CD14-positive monocyte (primary cell): Measurements from ENCODE around the gene TTLL10. TPM values are rescaled to one million over a fixed set of nuclear protein-coding genes. Genes with fewer than 3 reads are reported as not detected.

Experiments
- DNase-seq, 3 donors: peaks; one replicate each; pipeline ENCODE4 v3.0.0-alpha.2; 2011 to 2022
- H2AFZ ChIP-seq: 2 replicates; pipeline ENCODE4 v1.6.0; 2012; ENCODE audit warnings: mild to moderate bottlenecking, low read depth, low read length, inconsistent platforms; ENCODE audit not compliant: insufficient read depth, poor library complexity, severe bottlenecking
- H3K27ac ChIP-seq, 2 donors: 1 replicate in 1 of 2; 2 replicates in 1 of 2; pipeline ENCODE4 v1.5.1; 2012 to 2013; ENCODE audit warnings: low read length in 2 of 2, control low read depth in 1 of 2, inconsistent platforms in 1 of 2, low read depth in 1 of 2, mild to moderate bottlenecking in 1 of 2
- H3K27me3 ChIP-seq, 2 donors: one replicate each; pipeline versions ENCODE4 v1.6.0 to v1.6.1; 2011 to 2013; ENCODE audit warnings: low read length in 2 of 2; ENCODE audit not compliant: control insufficient read depth in 2 of 2, insufficient read depth in 2 of 2
- H3K36me3 ChIP-seq, 2 donors: replicated peaks in 1 of 2; 1 replicate in 1 of 2; 2 replicates in 1 of 2; pipeline versions ENCODE4 v1.5.1 to v1.6.1; 2012 to 2013; ENCODE audit warnings: low read length in 2 of 2, control low read depth in 1 of 2, inconsistent platforms in 1 of 2, mild to moderate bottlenecking in 1 of 2; ENCODE audit not compliant: insufficient read depth in 2 of 2, control insufficient read depth in 1 of 2
- H3K4me1 ChIP-seq, 2 donors: 1 replicate in 1 of 2; 2 replicates in 1 of 2; pipeline versions ENCODE4 v1.5.1 to v1.6.1; 2012 to 2013; ENCODE audit warnings: low read length in 2 of 2, control low read depth in 1 of 2, inconsistent platforms in 1 of 2, mild to moderate bottlenecking in 1 of 2, moderate library complexity in 1 of 2; ENCODE audit not compliant: insufficient read depth in 2 of 2, control insufficient read depth in 1 of 2
- H3K4me2 ChIP-seq: replicated peaks from 2 replicates; pipeline ENCODE3; 2012; ENCODE audit warnings: low read length, moderate library complexity, mild to moderate bottlenecking; ENCODE audit not compliant: poor library complexity, severe bottlenecking; ENCODE audit errors: extremely low read depth
- H3K4me3 ChIP-seq, 3 experiments: fragments of 200-600 bp in 1 of 3; sonication (generic) in 1 of 3; replicated peaks in 1 of 3; 1 replicate in 2 of 3; 2 replicates in 1 of 3; pipeline ENCODE4 v1.5.1; 2011 to 2013; ENCODE audit warnings: low read length in 3 of 3, mild to moderate bottlenecking in 3 of 3, control low read depth in 2 of 3, low read depth in 2 of 3, inconsistent platforms in 1 of 3, moderate library complexity in 1 of 3
- H3K79me2 ChIP-seq: 2 replicates; pipeline ENCODE4 v1.6.0; 2012; ENCODE audit warnings: mild to moderate bottlenecking, control low read depth, inconsistent platforms, low read length, moderate library complexity; ENCODE audit not compliant: insufficient read depth
- H3K9ac ChIP-seq: 2 replicates; pipeline ENCODE4 v1.6.0; 2017; ENCODE audit warnings: low read length, mild to moderate bottlenecking; ENCODE audit not compliant: insufficient read depth, poor library complexity, severe bottlenecking
- H3K9me3 ChIP-seq, 2 donors: replicated peaks in 1 of 2; 1 replicate in 1 of 2; 2 replicates in 1 of 2; pipeline versions ENCODE4 v1.5.1 to v1.6.1; 2012 to 2013; ENCODE audit warnings: low read length in 2 of 2, control low read depth in 1 of 2; ENCODE audit not compliant: control insufficient read depth in 1 of 2, insufficient read depth in 1 of 2
- H4K20me1 ChIP-seq: 2 replicates; pipeline ENCODE4 v1.6.0; 2012; ENCODE audit warnings: mild to moderate bottlenecking, low read length, control low read depth, moderate library complexity; ENCODE audit not compliant: insufficient read depth
- H3K27ac Mint-ChIP-seq, 7 donors: one replicate each; pipeline ENCODE4 v1.8.0; 2020; ENCODE audit warnings: mild to moderate bottlenecking in 7 of 7, mixed read lengths in 7 of 7, moderate library complexity in 6 of 7, inconsistent platforms in 2 of 7
- H3K27me3 Mint-ChIP-seq, 3 donors: one replicate each; pipeline ENCODE4 v1.8.0; 2021 to 2022; ENCODE audit warnings: low read depth in 3 of 3, mild to moderate bottlenecking in 3 of 3, mixed read lengths in 3 of 3, moderate library complexity in 3 of 3, inconsistent platforms in 1 of 3
- H3K36me3 Mint-ChIP-seq, 2 donors: one replicate each; pipeline ENCODE4 v1.8.0; 2020; ENCODE audit warnings: mixed read lengths in 2 of 2, inconsistent platforms in 1 of 2, mild to moderate bottlenecking in 1 of 2
- H3K4me1 Mint-ChIP-seq: one replicate; pipeline ENCODE4 v1.8.0; 2020; ENCODE audit warnings: mild to moderate bottlenecking, mixed read lengths
- H3K4me3 Mint-ChIP-seq, 2 donors: one replicate each; pipeline ENCODE4 v1.8.0; 2020; ENCODE audit warnings: mild to moderate bottlenecking in 2 of 2, mixed read lengths in 2 of 2, moderate library complexity in 1 of 2
- H3K9me3 Mint-ChIP-seq, 7 donors: one replicate each; pipeline ENCODE4 v1.8.0; 2020 to 2022; ENCODE audit warnings: mixed read lengths in 7 of 7, mild to moderate bottlenecking in 6 of 7, moderate library complexity in 6 of 7, inconsistent platforms in 2 of 7
- WGBS: methylation state at CpG from one replicate; pipeline ENCODE4 v1.1.5; 2013; ENCODE audit warnings: missing lambda C conversion rate; ENCODE audit not compliant: insufficient coverage; 5-methylcytosine and 5-hydroxymethylcytosine counted together
- intact Hi-C, 2 donors: fragments of 100-400 bp; cut with micrococcal nuclease; formaldehyde crosslinking; loops; one replicate each; pipeline versions ENCODE4 v1.15.0 to v1.15.1; 2023
- polyA plus RNA-seq, 3 donors: library from polyadenylated mRNA; depleted of rRNA in 1 of 3; unstranded in 2 of 3; stranded (reverse) in 1 of 3; fragments of 300-500 nt in 2 of 3; fragments of >200 nt in 1 of 3; fragmentation: Illumina TruSeq in 2 of 3; gene quantifications; 1 replicate in 2 of 3; 2 replicates in 1 of 3; pipeline ENCODE4 v1.2.3, GENCODE V29; 2012 to 2021
- TF ChIP-seq, protein P1 (sequence below): fragments of 200-600 bp; IDR thresholded peaks from one replicate; pipeline ENCODE4 v1.8.0; 2022; ENCODE audit warnings: antibody characterized with exemption, mild to moderate bottlenecking

TTLL10 gene
- polyA plus RNA-seq, 3 donors: 0.06 TPM; not detected in 2

DNA sequence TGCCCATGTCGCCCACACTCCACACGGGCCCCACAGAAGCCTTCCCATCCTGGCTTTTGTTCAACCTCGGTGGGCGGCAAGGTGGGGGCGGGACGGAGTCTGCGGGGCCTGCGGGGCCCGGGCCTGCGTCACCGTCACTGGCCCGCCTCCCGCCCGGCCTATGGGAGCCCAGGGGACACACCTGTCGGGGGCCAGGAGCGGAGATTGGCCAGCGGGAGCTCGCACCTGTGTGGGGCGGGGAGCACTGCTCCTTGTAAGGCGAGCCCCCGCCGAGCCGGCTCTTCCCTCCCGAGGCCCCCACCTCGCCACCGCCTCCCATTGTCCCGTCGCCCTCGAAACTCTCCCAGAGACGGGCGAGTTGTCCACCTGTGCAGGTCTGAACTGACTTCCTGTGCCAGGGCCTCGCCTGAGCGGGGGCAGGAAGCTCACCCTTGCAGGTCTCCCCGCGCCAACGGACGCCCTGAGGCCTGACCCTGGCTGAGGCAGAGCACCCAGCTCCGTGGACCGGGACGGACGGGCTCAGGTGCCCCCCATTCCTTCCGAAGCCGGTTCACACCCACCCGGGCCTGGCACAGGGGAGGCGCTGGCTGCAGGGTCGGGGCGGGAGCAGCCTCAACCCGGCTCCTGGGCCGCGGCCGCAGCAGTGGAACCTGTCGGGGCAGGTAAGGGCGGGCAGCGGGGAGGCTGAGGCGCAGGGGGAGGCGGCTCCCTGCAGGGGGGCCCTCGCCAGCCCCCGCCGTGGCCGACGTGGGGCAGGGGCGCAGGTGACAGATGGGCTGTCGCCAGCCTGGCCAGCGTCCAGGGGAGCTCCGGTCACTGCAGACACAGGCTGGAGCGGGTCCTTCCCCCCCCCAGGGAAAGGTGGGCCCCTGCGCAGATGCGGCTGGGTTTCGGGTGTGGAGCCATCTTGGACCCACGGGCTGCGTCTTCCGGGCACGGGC lies 10.8 kb upstream of the TTLL10 start:
- Histone ChIP-seq H3K9ac (no peak overlapping the region), H3K4me2 (no peak overlapping the region), H3K79me2 (no peaks in the 10 kb centered on the region), H3K36me3 (no peaks in the 10 kb centered on the region), H2AFZ (no peak overlapping the region), H3K4me3 (no peak overlapping the region), H3K27me3 (no peaks in the 10 kb centered on the region), H3K4me1 (peaks cover 9 to 13% of the 10 kb centered on the region in 2 donors), H3K27ac (no peak overlapping the region), H4K20me1 (no peaks in the 10 kb centered on the region), H3K9me3 (no peaks in the 10 kb centered on the region)
- Mint-ChIP-seq H3K4me1 (peaks cover 7% of the 10 kb centered on the region), H3K9me3 (peaks cover 0 to 3% (median 0%) of the 10 kb centered on the region in 7 donors), H3K27me3 (peaks cover 2 to 19% (median 2%) of the 10 kb centered on the region in 3 donors), H3K4me3 (no peak overlapping the region), H3K27ac (no peak overlapping the region), H3K36me3 (no peaks in the 10 kb centered on the region)
- no peak for DNase-seq
- WGBS: 75% methylated on average over 71 of the region's 73 CpGs
- intact Hi-C loops: no loop called here
- TF ChIP-seq, protein P1, sequence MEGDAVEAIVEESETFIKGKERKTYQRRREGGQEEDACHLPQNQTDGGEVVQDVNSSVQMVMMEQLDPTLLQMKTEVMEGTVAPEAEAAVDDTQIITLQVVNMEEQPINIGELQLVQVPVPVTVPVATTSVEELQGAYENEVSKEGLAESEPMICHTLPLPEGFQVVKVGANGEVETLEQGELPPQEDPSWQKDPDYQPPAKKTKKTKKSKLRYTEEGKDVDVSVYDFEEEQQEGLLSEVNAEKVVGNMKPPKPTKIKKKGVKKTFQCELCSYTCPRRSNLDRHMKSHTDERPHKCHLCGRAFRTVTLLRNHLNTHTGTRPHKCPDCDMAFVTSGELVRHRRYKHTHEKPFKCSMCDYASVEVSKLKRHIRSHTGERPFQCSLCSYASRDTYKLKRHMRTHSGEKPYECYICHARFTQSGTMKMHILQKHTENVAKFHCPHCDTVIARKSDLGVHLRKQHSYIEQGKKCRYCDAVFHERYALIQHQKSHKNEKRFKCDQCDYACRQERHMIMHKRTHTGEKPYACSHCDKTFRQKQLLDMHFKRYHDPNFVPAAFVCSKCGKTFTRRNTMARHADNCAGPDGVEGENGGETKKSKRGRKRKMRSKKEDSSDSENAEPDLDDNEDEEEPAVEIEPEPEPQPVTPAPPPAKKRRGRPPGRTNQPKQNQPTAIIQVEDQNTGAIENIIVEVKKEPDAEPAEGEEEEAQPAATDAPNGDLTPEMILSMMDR: no peak

DNA sequence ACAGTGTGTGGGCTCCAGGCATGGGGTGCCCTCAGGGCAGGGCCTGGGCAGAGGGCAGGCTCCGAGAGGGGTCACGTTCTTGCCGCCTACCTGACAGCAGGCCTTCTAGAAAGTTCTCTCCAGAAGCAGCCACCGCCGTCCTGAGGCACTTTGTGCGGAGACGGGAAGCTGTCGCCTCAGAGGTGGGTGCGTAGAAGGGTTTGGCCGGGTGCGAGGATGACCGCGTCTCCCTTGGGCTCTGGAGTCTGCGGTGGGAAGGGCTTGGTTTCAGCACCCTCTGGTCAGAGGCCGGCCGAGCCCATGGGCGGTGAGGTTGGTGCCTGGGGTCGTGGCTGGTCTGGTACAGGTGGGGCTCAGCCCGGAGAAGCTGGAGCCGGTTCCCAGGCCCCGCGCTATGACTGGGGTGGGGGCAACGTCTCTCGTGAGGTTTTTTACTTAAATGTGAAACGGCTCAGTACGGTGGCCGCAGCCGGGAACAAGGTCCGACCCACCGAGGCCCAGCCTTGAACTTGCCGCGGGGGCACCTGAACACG lies 10.1 kb upstream of the TTLL10 start:
- intact Hi-C loops: no loop called here
- no peaks in the 10 kb centered on the region for H3K36me3 Mint-ChIP-seq
- no peak for DNase-seq
- no peak overlapping the region for H3K27ac Mint-ChIP-seq
- Histone ChIP-seq H3K27me3 (no peaks in the 10 kb centered on the region), H3K4me1 (peaks cover 4 to 6% of the 10 kb centered on the region in 2 donors), H3K27ac (no peak overlapping the region), H4K20me1 (no peaks in the 10 kb centered on the region), H2AFZ (no peak overlapping the region), H3K9ac (no peak overlapping the region), H3K4me2 (no peak overlapping the region), H3K9me3 (no peaks in the 10 kb centered on the region), H3K36me3 (no peaks in the 10 kb centered on the region), H3K4me3 (no peak overlapping the region), H3K79me2 (no peaks in the 10 kb centered on the region)
- H3K27me3 Mint-ChIP-seq: peaks cover 2 to 19% (median 2%) of the 10 kb centered on the region in 3 donors
- TF ChIP-seq, protein P1: no peak
- H3K9me3 Mint-ChIP-seq: peaks cover 0 to 3% (median 0%) of the 10 kb centered on the region in 7 donors
- peaks cover 7% of the 10 kb centered on the region for H3K4me1 Mint-ChIP-seq
- WGBS: 97% methylated on average over 31 of the region's 33 CpGs
- H3K4me3 Mint-ChIP-seq: no peak overlapping the region
